Measurements from ENCODE around the gene BDH1. TPM values are rescaled to one million over a fixed set of nuclear protein-coding genes. Genes with fewer than 3 reads are reported as not detected.

BDH1 gene
- total RNA-seq, 1 experiment from 2014 or later: 24.7 TPM

GRCh38 chr3:197547306-197548011 lies 8.3 kb downstream of the BDH1 start:
- DNase-seq (ENCODE audit: low read depth): no peak

GRCh38 chr3:197546307-197547085 lies 9.3 kb downstream of the BDH1 start:
- DNase-seq (ENCODE audit: low read depth): no peak

- no peak for DNase-seq (ENCODE audit: low read depth)
These were observed 10.2 kb downstream of the BDH1 start for GRCh38 chr3:197545571-197545970.

GRCh38 chr3:197545101-197545500 lies 10.7 kb downstream of the BDH1 start:
- no peak for DNase-seq (ENCODE audit: low read depth)

GRCh38 chr3:197542741-197543454 lies 12.9 kb downstream of the BDH1 start:
- no peak for DNase-seq (ENCODE audit: low read depth)

GRCh38 chr3:197541756-197542539 lies 13.8 kb downstream of the BDH1 start:
- DNase-seq (ENCODE audit: low read depth): no peak

- DNase-seq (ENCODE audit: low read depth): no peak
These were observed 14.8 kb downstream of the BDH1 start for GRCh38 chr3:197540961-197541377.

- no peak for DNase-seq (ENCODE audit: low read depth)
These were observed 16.1 kb downstream of the BDH1 start for GRCh38 chr3:197539651-197540051.

GRCh38 chr3:197533927-197534725 lies 21.6 kb downstream of the BDH1 start:
- no peak for DNase-seq (ENCODE audit: low read depth)

GRCh38 chr3:197533396-197533795 lies 22.4 kb downstream of the BDH1 start:
- DNase-seq (ENCODE audit: low read depth): no peak

GRCh38 chr3:197532388-197532787 lies 23.4 kb downstream of the BDH1 start:
- DNase-seq (ENCODE audit: low read depth): no peak

- no peak for DNase-seq (ENCODE audit: low read depth)
These were observed 27.6 kb downstream of the BDH1 start for GRCh38 chr3:197528190-197528589.

GRCh38 chr3:197527569-197527968 lies 28.2 kb downstream of the BDH1 start:
- no peak for DNase-seq (ENCODE audit: low read depth)

- no peak for DNase-seq (ENCODE audit: low read depth)
These were observed 30.1 kb downstream of the BDH1 start for GRCh38 chr3:197525706-197526105.

- no peak for DNase-seq (ENCODE audit: low read depth)
These were observed 31.6 kb downstream of the BDH1 start for GRCh38 chr3:197524128-197524527.

- DNase-seq (ENCODE audit: low read depth): no peak
These were observed 32.2 kb downstream of the BDH1 start for GRCh38 chr3:197523526-197523925.

- no peak for DNase-seq (ENCODE audit: low read depth)
These were observed 32.8 kb downstream of the BDH1 start for GRCh38 chr3:197522881-197523441.

- no peak for DNase-seq (ENCODE audit: low read depth)
These were observed 33.5 kb downstream of the BDH1 start for GRCh38 chr3:197522183-197522715.

- no peak for DNase-seq (ENCODE audit: low read depth)
These were observed 34.2 kb downstream of the BDH1 start for GRCh38 chr3:197521277-197522182.
